Choroid plexus epithelial cell (primary cell): ENCODE data around the gene PIEZO2.

Source experiments
- DNase-seq: peaks from one replicate; pipeline ENCODE4 v3.0.0-alpha.2; 2010; ENCODE audit warnings: low read depth
- H3K4me3 ChIP-seq: 2 replicates; pipeline ENCODE4 v1.5.1; 2011; ENCODE audit warnings: low read depth, mild to moderate bottlenecking, control low read depth, low read length, moderate library complexity
- CTCF ChIP-seq: conservative IDR thresholded peaks from 2 replicates; pipeline ENCODE4 v1.5.1; 2011; ENCODE audit warnings: low read depth, mild to moderate bottlenecking, control low read depth, inconsistent platforms, low read length, moderate library complexity

The PIEZO2 gene

GRCh38 chr18:11113046-11113548 lies 36.3 kb downstream of the PIEZO2 start:
- TF ChIP-seq CTCF, result no peak
- no peak overlapping the region for H3K4me3 ChIP-seq
- no peak for DNase-seq

DNA sequence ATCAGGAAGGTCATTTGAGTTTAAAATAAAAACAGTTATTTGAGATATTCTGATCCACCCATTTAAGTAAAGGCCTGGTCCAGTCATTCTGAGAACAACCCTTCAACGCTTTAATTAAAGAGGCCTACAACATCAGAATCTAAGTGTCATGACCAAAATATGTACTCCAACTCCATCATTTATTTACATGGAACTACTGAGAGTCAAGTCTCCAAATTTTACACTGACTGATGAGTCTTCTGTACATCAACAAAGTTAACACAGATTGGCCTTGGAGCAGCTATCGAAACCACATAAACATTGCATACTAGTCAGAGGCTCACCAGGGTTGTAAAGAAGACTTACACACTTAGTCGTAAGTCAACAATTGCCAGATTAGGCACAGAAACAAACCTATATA lies 37.1 kb downstream of the PIEZO2 start:
- H3K4me3 ChIP-seq, result no peak overlapping the region
- TF ChIP-seq CTCF, result no peak
- DNase-seq, result peak; percentile 45

DNA sequence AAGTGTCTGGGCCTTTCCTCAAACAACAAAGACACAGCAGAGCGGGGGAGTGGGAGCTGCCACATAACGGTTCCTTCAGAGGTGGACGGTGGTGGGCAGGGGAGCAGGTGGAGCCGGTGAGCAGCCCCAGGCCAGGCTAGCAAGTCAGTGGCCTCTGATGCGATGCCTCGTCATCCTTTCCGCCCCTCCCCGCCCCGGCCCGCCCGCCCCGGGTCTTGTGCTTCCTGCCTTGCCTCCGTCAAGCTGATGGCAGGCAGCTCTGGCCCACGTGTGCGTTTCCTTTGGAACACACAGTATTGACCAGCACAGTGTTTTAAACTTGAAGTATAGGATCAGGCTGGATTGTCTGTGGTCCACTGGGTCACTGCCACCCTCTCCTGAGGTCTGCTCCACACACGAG lies 38.9 kb downstream of the PIEZO2 start:
- no peak overlapping the region for H3K4me3 ChIP-seq
- TF ChIP-seq CTCF, result no peak
- DNase-seq, result no peak

DNA sequence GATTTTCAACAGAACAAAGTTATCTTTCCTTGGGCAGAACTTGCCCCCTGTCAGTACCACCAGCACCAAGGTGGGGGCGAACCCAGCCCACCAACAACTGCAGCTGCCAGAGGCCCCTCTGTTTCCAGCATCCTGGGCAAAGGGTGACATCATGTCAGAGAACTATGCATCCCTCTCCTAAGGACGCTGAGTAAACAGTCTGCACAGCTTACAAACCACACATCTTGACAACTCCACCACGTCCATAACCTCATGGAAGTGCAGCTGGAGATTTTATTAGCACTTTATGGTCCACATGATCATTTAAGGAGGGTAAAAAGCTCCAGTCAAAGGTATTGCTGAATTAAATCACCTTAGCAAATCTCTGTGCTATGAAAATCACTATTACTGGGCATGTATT lies 40.4 kb downstream of the PIEZO2 start:
- TF ChIP-seq CTCF, result no peak
- no peak overlapping the region for H3K4me3 ChIP-seq
- peak; percentile 27 for DNase-seq

- TF ChIP-seq CTCF, result no peak
- H3K4me3 ChIP-seq, result peak overlapping the region; percentile 6
- DNase-seq, result peak; percentile 22
Observed at GRCh38 chr18:11106894-11107293, 42.5 kb downstream of the PIEZO2 start.

DNA sequence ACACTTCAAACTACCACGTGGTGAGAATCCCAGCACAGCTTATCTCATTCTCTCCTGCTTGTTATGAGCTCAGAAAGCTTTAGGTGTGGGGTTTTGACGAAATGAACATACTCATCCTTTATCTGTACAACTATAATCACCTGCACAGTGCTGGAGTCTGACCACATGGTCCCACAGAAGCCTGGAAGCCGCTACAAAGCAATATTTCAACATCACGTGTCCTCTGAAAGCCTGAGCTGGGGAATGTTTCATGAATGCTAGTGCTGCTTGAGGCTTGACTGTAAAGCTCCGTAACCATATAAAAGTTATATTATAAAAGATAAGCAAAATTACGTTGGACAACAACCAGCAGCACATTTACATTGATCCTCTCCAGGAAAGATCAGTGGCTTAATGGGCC lies 43.9 kb downstream of the PIEZO2 start:
- DNase-seq, result peak; percentile 26
- TF ChIP-seq CTCF, result no peak

GRCh38 chr18:11104307-11104706 lies 45.1 kb downstream of the PIEZO2 start:
- H3K4me3 ChIP-seq, result no peak overlapping the region
- TF ChIP-seq CTCF, result no peak
- no peak for DNase-seq

More for the DNA sequence above, 43.9 kb downstream of the PIEZO2 start:
- H3K4me3 ChIP-seq, result no peak overlapping the region
